Activated gamma-delta T cell treated with Interleukin-2 at 50 U/mL for 16 hours (primary cell): ENCODE results near the gene SYTL3.

Experiments
- DNase-seq: peaks from one replicate; pipeline ENCODE4 v3.0.0-alpha.2; 2020

SYTL3 gene

DNA sequence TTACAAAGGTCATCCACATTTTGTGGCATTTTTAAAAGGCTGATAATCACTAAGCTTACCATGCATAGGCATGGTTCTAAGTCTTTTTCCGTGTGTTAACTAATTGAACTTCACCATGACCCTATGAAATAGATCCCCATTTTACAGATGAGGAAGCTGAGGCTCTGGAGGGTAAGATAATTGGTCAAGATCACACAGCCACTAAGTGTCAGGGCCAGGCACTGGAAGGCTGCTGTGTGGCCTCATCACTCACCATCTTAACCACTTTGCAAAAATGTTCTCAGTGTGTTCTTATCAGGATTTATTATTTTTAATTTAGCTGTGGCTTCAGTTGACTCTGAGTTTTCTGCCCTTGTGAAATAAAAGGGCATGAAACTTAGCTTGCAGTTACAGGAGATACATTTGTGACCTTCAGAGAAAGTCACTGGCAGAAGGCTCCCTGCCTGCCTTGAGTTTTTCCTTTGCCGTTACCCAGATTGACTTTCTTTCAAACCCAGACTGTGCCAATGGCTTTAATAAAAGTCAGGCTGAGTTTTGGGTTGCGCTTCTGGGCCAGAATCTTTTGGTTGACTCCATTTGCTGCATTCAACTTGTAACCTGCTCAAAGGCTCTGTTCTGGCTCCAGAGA is 87.3 kb downstream of the SYTL3 start:
- DNase-seq: no peak

GRCh38 chr6:158737710-158738615 is 88.1 kb downstream of the SYTL3 start:
- DNase-seq: no peak

DNA sequence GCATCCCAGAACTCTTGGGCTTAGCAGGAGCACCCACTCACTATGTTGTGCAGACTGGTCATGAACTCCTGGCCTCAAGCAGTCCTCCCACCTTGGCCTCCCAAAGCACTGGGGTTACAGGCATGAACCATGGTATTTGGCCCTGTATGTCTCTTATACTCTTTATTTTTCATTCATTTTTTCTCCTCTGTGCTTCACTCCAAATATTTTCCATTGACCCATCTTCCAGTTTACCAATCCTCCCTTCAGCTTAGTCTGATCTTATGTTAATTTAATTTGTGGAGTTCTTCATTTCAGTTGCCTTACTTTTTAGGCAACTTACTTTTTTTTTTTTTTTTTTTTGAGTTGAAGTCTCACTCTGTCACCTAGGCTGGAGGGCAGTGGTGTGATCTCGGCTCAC is 89.8 kb downstream of the SYTL3 start:
- no peak for DNase-seq

GRCh38 chr6:158743033-158743651 is 93.3 kb downstream of the SYTL3 start:
- DNase-seq: no peak

DNA sequence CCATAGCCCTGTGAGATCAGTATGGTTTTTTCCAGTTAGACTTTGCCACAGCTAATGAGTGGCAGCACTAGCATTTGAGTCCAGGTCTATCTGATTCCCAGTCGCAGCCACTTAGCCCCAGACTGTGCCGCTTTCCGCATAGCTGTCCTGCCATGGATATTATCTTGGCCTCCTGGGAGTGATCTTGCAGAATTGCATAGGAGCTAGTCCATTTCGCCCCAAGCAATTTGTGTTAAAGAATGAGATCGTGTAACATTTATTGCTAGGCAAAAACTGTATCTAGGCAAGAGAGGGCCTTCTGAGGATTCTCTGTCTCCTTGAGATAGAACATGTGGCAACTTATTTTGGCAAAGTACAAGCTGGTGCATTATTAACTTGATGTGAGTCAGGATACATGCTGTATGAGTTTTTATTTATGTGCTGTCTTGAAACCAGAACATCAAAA is 95.2 kb downstream of the SYTL3 start:
- no peak for DNase-seq

DNA sequence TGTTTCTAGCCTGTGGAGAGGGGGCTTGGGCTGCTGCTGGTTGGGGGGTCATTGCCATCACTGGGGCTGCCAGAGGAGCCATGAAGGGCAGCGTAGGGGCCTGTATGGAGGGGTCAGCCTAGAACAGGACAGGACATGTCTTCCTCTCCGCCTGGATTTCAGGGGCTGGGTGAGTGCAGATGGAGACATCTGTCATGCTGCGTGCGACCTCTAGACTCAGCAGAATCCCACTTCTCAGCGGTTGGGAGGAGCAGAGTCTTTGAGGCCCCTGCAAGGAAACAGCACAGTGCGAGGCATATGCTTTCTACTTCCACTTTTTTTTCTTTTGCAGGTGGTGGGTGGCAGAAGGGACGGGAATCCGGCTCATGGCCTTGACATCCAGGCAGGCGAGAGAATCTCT is 101.4 kb downstream of the SYTL3 start:
- no peak for DNase-seq

- DNase-seq: no peak
Observed at GRCh38 chr6:158751921-158752320, 102.1 kb downstream of the SYTL3 start.

- DNase-seq: no peak
Observed at GRCh38 chr6:158752613-158753012, 102.8 kb downstream of the SYTL3 start.

DNA sequence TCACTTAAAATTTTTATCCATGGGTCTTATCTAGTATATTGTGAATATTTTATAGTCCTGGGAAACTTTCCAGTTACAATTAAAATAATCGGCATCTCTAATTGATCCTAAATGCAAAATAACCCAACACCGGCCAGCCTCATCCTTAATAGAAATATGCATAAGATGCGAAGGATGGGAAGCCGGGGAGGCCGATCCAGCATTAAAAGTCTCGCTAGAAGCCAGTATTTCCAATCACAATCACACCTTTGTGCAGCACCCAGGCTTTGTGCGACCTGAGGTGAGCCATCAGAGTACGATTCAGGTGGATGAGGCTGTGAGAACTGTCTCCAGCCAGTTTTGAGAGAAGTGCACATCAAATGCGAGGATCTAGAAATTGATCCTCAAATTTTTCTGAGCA is 104.0 kb downstream of the SYTL3 start:
- no peak for DNase-seq

GRCh38 chr6:158754738-158755137 is 104.9 kb downstream of the SYTL3 start:
- DNase-seq: no peak

DNA sequence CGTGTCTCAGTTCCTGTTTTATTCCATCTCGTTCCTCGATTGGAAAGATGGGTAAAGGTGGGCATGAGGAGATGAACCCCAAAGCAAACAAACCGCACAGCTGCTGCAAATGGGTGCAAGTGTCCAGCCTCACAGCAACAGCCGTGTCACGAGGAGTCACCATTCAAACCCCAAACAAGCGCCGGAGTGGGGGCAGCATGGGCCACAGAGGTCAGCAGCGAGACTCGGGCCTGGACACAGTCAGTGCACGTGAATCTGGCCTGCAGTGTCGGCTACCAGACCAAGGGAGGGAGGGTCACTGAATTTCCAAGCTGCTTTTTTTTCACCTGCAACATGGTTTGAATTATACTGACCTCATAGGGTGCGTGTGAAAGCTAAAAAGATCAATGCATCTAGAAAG is 105.8 kb downstream of the SYTL3 start:
- DNase-seq: no peak

GRCh38 chr6:158756126-158756525 is 106.3 kb downstream of the SYTL3 start:
- no peak for DNase-seq

DNA sequence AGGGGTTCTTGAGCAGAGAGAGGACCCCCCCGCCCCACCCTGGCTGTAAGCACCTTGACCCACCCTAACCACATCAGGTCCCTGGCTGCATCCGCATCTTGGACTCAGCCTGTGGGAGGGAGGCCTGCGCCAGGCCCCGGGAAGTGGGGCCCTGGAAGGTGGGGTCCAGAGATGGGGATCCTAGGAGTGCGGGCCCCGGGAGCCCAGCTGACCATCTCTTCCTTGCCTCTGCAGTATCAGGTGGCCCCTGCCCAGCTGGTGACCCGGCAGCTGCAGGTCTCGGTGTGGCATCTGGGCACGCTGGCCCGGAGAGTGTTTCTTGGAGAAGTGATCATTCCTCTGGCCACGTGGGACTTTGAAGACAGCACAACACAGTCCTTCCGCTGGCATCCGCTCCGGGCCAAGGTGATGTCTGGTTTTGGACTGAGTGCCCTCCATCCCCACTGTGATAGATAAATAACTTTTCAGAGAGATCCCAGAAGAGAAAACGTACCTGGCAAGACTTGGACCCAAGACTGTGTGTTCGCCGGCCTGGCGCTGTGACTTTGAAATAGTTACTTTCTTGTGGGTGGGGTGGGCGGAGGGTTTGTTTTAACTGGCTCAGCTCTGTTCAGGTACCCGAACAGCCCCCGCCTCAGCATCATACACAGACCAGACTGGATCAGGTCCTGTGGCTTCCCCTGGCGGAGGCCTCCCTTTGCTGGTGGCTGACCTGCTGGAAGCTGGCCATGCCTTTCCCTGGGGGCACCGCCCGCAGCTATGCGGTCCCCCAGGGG is 107.3 kb downstream of the SYTL3 start:
- no peak for DNase-seq

DNA sequence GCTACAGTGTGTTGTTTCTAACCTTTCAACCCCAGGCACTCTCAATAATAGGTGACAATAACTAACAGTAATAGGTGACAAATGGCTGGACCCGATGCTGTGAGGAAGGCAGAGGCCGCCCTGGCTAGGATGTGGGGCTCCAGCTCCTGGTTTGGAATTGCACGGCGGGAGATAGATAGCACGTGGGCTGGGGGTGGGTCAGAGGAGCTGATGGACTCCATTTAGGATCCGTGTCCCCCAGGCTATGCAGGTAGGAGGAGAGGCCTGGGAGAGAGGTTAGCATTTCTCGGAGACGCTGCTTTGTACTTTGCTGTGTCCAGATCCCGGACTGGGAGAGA is 107.9 kb downstream of the SYTL3 start:
- no peak for DNase-seq

DNA sequence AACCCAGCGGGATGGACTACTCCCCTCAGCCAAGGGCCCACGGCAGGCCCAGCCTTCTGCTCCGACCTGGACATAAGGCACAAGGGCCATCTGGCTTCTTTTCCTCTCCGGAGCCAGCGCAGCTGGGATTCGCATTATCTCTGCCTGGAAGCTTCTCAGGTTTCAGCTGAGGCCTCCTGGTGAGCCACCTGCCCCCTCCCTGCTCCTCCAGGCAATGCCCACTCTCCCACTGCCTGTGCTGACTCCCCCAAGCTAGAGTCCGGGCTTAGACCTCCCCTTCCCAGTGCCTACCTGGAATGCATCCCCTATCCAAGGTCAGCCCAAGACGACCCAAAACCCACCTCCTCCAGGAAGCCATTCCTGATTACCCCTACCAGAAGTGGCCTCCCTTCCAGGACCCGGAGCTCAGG is 108.6 kb downstream of the SYTL3 start:
- DNase-seq: no peak

DNA sequence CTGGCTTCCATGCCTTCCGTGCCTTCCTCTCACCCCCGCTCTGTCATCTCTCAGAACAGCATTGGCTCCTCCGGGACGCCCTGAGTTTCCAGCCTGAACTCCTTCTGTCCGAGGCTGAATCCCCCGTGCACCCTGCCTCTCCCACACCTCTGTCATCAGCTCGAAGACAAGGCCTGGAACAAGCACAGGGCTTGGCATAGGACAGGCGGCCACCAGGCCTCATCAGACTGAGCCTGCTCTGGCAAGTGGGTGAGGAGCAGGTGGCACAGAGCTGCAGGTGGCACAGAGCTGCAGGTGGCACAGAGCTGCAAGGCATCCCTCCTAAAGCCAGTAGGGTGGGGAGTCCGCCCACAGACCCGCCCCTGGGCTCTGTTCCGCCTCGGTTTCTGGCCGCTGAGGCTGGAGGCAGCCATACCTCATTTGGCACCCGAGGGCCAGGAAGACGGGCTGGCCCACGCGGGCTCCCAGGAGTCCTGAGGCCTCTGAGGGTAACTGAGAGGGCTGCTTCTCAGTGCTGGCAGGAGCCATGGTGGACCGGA is 109.2 kb downstream of the SYTL3 start:
- no peak for DNase-seq

- no peak for DNase-seq
Observed at GRCh38 chr6:158759966-158760617, 110.2 kb downstream of the SYTL3 start.

DNA sequence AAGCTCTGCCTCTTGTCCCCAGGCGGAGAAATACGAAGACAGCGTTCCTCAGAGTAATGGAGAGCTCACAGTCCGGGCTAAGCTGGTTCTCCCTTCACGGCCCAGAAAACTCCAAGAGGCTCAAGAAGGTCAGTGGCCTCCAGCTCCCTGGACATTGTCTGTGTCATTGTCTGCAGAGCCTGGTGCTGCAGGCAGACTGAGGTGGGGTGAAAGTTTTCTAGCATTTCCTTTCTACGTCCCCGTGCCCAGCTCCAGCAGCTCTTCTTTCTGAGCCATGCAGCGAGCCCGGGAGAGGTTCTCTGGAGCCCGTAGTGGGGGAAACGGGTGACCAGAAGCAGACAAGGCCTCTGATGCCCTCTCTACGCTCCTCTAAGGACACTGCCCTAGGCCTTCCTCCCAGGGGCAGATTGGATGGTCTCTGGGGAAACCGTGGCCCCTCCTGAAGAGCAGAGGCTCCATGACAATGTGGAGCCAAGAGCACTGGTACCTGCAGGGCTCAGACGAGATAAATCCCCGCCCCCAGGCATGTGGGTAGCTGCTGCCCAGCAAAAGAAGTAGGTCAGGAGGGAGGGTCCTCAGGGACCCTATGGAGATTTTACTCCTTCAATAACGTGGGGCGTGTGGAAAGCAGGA is 110.9 kb downstream of the SYTL3 start:
- DNase-seq: no peak

DNA sequence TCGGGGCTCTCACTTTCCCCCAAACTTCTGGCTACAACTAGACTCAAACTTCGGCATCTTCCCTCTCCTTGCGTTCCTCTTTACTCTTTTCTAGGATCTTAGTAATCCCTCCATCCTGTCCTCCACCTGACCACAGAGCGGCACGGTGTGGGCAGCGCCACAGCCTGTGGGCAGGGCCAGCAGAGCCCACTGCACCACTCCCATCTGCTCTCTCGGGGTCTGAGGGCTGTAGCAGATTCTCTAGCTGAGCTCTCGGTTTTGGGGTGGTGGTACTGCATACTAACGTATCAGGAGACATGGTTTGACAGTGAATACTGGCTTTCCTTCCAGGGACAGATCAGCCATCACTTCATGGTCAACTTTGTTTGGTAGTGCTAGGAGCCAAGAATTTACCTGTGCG is 111.9 kb downstream of the SYTL3 start:
- DNase-seq: no peak

- no peak for DNase-seq
Observed at GRCh38 chr6:158762787-158763433, 113.1 kb downstream of the SYTL3 start.

DNA sequence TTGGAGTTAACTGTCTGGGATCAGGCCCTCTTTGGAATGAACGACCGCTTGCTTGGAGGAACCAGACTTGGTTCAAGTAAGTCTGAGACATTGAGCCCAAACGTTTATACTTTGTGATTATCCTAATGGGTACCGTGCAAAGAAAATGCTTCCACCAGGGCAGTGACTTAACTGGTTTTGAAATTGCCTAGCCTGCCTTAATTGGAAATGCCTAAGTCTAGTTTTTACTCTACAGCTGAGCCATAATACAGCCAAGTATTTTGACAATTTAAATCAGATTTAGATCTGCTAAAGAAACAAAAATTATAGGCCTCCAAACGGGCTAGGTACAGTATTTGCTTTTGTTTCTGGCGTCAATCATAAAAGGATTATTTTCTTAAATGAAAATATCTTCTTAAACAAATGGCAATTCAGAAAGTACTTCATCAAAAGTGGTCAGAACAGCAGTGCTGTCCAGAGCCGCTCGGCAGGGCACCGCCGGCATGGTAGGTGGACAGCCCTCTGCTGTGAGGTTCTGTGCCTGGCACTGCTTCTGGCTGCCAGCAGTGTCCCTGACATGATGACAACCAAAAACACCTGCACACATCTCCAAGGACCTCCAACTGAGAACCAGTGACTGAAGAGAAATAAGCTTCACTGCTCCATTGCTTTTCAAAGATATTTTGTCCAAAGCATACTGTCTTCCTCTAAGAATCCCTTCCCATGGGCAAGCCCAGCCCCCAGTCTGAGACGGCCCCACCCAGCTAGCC is 113.8 kb downstream of the SYTL3 start:
- DNase-seq: no peak
